ENCODE results near the gene PPP4R1.
"Not testable (repeated sequence)": the region's sequence is repeated elsewhere in the genome, so short reads cannot be mapped to it uniquely, and the experiment has no call there.

The PPP4R1 gene

DNA sequence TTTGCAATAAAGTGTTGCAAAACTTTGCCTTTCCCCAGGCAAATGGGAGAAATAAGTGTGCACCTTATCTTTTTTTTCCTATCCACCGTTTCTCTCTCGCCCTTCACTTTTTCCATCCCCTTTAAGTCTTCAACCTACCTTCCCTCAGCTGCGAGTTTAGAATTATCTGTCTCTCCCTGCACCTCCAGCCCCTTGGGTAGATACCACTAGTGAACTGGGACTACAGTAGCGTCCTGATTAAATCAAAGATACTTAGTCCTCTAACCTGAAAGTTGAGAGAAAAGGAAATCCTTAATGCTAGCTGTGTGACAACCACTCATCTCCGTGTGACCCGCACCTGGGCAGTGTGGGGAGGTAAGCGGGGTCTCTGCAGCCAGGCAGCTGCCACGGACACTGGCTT is 16.1 kb upstream of the PPP4R1 start:
- DNase-seq (ENCODE audit: low read depth): no peak

DNA sequence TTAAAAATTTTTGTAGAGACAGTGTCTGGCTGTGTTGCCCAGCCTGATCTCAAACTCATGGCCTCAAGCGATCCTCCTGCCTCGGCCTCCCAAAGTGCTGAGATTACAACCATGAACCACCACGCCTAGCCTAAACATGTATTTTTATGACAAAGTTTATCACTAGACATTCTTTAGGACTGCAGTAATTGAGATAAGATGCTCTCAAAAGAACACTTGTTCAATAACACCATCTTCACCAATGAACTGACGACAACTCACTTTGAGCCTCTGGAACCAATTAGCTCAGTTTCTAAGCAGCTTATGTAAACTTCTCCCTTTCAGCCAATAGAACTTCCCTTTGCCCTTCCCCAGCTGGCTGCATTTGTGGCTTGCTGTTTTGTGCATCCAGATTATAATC is 15.3 kb upstream of the PPP4R1 start:
- peak; percentile 83 for DNase-seq (ENCODE audit: low read depth)

DNA sequence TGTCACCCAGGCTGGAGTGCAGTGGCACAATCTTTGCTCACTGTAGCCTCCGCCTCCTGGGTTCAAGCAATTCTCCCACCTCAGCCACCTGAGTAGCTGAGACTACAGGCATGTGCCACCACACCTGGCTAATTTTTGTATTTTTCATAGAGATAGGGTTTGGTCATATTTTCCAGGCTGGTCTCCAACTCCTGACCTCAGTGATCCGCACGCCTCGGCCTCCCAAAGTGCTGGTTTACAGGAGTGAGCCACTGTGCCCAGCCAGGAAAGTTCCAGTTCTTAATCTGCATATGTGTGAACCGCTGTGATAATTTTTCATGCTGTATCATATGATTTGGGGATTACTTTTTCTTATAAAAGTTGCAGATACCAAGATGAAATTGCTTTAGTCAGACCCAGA is 14.6 kb upstream of the PPP4R1 start:
- no peak for DNase-seq (ENCODE audit: low read depth)

DNA sequence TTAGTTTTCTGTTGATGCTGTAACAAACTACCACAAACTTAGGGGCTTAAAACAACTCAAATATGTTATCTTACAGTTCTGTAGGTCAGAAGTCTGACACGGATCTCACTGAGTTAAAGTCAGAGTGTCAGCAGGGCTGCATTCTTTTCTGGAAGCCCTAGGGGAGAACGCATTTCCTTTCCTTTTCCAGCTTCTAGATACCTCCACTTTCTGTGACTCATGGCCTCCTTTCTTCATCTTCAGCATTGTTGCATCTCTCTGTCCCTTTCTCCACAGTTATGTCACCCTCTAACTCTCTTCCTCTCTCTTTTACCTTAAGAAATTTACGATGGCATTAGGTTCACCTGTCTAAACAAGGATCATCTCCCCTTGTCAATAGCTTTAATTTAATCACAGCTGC is 13.3 kb upstream of the PPP4R1 start:
- DNase-seq (ENCODE audit: low read depth): peak; percentile 69

DNA sequence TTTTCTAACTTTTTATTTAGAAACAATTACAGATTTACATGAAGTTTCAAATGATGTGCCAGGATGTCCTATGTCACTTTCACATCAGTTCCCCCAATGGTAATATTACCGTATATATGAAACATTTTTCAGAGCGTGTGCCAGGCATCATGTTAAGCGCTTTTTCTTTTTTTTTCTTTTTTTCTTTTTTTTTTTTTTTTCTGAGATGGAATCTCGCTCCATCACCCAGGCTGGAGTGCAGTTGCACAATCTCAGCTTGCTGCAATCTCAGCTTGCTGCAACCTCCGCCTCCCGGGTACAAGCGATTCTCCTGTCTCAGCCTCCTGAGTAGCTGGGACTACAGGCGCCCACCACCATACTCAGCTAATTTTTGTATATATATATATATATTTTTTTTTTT is 5.6 kb upstream of the PPP4R1 start:
- peak; percentile 69 for DNase-seq (ENCODE audit: low read depth)

DNA sequence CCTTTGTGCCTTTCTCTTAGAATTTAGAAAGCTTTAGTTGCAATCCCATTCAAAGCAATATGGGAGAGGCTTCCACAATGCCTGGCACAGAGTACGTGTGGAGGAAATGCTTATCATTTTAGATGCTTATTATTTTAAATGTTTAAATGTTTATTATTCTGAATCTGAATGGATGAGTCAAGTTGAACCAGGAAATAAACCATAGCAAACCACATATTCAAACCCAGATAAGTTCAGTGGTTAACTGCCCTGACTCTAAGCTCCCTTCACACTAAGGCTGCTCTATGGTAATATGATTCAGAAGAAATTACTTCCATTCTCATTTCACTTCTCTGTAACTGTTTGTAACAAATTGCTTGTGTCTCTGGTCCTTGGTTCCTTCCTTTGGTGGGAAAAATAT is 5.2 kb upstream of the PPP4R1 start:
- peak; percentile 94 for DNase-seq (ENCODE audit: low read depth)

DNA sequence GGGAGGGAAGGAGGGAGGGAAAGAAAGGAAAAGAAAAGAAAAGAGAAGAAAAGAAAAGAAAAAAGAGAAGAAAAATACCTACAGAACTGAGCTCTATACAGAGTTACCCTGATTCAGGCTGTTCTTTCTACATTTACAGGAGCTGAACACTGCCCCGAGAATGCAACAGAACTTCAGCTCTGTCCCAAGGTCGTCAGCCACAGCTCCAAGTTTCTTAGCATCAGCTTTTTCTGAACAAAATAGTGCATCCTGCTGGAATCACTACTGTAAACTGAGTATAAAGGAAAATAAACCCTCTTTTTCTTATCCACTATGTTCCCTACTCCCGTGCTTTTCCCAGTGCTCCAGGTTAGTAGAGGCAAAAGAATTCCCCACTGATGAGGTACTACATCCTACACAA is 4.7 kb upstream of the PPP4R1 start:
- DNase-seq (ENCODE audit: low read depth): no peak

DNA sequence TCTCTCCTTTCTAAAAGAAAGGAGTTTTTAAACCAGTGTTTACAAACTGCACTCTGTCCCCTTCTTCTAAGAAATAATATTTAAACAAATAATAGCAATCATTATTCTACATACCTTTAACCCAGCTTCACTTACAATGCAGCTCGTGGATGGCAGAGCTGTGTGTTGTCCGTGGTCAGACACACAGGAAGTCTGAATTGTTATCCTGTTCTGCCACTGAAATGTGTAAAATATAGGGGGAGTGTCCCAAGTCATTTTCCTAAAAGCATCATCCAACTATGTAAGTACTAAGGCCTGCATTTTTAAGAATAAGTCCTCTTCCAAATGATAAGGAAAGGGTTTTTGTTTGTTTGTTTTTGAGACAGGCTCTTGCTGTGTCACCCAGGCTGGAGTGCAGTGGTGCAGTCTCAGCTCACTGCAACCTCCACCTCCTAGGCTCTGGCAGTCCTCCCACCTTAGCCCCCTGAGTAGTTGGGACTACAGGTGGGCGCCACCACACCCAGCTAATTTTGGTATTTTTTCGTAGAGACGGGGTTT is 2.7 kb upstream of the PPP4R1 start:
- peak; percentile 29 for DNase-seq (ENCODE audit: low read depth)

DNA sequence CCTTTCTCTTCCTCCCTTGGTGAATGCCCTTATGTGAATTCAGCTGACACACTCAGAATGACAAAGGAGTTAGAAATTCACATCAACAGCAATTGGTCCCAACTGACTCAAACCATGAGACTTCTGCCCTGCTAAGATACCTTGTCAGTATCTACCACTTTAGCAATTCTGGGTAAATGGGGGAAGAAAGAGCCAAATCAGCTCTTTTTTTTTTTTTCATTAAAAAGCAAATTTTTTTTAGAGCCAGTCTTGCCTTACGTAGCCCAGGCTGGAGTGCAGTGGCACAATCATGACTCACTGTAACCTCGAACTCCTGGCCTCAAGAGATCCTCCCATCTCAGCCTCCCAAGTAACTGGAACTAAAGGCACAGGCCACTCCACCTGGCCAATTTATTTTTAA is 1.7 kb upstream of the PPP4R1 start:
- no peak for DNase-seq (ENCODE audit: low read depth)

DNA sequence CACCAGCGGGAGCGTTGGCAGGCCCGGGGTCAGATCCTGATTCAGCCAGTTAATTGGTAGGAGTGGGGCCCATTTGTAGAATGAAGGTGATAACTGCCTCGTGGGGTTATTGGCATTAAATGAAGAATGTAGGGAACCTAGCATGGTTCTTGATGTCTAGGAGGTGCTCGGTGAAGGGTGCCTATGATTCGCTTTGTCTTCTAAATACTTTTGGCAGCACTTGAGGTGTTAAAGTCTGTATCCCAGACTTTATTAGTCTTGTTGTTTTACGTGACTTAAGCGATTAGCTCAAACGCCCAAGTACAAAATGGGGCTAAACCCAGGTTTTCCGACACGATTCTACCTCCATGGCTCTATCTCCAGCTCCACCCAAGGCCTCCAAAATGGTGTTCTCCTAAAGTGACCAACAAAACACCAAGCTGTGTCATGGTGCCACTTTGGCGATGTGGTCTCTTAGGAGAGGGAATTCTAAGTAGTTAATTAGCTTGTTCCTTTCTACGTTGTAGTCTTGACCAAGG is 980 bp upstream of the PPP4R1 start:
- no peak for DNase-seq (ENCODE audit: low read depth)

DNA sequence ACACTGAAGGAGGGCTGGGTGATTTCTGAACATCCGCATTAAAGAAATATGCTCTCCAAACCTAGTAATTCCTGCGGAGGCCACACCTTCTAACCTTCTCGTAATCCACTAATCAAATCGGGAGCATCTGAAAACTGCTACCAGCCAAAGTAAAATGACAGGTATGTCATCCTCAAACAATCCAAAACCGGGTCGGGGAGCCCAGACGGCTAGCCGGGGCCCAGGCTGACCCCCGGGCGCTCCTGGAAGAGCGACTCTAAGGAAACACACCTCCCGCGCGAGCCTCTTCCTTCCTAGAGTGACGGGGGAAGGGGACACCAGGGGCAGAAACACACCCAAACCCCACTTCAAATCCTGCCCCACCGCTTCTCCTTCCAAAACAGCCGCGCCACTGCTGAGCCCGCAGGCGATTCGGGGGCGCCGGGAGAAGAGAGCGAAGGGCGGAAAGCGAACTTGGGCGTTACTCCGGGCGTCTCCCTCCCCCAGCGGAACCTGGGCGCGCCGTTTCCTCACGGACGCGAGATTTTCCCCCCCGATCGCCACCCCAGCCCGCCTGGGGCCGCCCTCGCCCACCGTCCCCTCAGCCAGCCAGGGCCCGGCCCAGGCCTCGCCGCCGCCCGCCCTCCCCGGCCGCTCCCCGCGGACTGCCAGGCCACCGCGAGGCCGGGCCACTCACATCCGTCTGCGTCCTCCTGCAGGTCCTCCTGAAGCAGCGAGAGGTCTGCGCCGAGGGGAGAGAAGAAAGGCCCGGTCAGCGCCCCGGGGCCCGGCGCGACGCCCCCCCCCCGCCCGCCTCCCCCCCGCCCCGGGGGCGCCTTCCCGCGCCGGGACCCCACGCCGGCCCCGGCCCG is 584 bp downstream of the PPP4R1 start:
- peak; percentile 33 for DNase-seq (ENCODE audit: low read depth)

DNA sequence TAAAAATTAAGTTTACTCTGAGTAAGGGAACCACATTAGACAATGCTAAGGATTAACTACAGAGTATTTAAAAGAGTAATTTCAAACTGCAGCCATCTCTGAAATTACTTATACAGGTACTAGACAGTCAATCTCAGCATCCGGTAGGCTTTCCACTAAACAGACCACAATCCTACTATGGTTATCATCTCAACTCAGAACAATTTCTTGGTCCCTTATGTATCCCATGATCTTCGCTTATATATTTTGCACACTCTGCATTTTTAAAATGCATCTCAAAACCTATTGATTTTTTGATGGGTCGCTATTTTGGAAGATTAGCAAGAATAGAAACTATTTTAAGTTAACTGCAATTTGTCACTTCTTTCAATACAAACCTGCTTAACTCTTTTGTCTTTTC is 1.4 kb downstream of the PPP4R1 start:
- no peak for DNase-seq (ENCODE audit: low read depth)

DNA sequence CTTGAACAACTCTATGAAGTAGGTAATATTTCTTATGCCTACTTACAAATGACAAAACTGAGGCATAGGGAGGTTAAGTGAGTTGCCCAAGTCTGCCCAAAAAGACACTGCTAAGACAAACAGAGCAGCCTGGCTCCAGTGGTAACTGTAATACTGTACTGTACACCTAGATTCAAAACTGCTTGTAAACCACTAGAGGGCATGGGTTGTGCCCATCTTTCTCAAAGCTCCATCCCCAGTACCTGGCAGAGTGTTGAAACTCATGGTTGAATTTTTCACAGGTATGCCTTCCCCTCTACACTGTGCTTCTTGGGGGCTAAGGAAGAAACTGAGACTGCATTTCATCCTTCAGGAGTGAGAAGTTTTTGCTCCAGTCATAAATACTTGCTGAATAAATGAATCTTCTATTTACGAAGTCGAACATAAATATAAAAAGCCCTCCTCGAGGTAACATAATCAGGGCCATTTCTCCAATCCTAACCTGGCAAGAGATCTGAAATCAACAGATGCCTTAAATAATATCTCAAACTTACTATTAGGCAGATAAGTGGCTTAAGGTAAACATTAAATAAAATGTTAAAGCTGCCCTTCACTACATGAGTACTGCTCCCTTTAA is 2.0 kb downstream of the PPP4R1 start:
- peak; percentile 60 for DNase-seq (ENCODE audit: low read depth)

DNA sequence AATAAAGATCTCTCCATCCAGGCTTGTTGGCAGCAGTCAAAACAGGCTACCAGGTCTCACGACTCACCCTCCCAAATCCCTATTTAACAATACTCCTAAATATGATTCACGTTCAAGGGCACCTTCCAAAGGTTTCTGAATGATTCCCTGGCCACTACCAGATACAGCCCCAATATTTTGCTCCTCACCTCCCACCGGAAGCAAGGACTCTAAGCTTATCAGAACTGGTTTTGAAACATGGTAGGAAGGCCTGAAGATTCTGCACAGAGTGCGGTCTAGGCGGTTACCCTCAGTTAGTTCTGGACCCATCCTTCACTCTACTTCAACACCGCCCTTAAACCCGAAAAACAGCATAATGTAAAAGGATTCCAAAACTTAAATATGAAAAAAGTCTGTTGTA is 5.2 kb downstream of the PPP4R1 start:
- DNase-seq (ENCODE audit: low read depth): no peak

DNA sequence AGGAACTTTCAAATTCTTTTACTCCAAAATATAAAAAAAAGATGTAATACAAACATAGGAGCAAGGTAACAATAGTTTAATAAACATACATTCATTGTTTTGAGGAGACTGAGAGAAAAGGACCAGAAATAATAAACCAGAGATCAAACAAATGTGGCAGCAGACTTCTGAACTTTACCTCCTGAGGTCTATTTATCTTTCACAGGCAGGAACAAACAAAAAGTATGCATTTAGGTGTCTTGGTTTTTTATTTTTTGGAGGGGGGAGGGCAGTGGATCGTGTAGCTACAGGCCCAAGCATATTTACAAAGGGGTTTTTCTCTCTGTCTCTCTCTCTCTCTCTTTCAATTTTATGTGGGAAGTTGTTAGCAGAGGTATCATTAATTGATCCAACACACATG is 5.6 kb downstream of the PPP4R1 start:
- DNase-seq (ENCODE audit: low read depth): no peak

DNA sequence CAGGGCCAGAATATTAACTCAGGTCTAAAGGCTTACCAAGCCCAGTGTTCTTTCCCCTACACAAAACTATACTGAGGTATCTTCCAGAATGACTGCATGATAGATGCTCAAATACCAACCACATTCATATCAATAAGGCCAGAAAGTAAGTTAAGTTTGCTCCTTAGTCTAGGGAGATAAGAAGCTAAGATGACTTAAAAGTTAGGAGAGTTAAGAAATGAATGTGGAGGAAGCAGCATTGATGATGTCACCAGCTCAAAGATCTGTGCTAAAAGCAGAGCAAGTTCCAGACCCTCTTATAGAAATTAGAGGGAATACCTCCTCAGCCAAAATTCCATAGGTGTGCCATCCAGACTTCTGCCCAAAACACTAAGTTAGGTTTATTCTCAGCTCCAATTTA is 6.1 kb downstream of the PPP4R1 start:
- peak; percentile 53 for DNase-seq (ENCODE audit: low read depth)

DNA sequence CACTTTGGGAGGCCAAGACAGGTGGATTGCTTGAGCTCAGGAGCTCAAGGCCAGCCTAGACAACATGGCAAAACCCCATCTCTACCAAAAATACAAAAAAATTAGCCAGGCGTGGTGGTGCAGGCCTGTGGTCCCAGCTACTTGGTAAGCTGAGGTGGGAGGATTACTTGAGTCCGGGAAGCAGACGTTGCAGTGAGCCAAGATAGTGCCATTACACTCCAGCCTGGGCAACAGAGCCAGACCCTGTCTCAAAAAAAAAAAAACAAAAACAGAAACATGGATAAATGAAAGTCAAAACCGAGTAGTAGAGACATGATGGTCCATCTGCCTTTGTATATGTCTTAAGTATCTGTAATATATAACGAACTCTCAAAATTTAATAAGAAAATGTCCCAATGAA is 7.2 kb downstream of the PPP4R1 start:
- DNase-seq (ENCODE audit: low read depth): not testable (repeated sequence)

DNA sequence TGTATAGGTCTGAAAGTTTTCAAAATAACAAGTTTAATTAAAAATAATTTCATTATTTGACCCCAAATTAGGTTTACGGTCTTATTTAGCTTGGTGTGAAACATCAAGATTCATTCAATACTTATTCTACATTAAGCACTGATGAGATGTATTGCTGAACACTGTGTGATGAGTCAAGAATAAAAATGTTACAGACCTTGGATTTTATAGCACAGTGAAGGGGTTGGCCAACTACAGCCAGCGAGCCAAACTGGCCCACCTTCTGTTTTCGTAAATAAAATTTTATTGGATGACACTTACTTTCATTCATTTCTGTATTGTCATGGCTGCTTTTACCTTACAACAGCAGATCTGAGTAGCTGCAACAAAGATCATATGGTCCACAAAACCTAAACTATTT is 8.3 kb downstream of the PPP4R1 start:
- no peak for DNase-seq (ENCODE audit: low read depth)

DNA sequence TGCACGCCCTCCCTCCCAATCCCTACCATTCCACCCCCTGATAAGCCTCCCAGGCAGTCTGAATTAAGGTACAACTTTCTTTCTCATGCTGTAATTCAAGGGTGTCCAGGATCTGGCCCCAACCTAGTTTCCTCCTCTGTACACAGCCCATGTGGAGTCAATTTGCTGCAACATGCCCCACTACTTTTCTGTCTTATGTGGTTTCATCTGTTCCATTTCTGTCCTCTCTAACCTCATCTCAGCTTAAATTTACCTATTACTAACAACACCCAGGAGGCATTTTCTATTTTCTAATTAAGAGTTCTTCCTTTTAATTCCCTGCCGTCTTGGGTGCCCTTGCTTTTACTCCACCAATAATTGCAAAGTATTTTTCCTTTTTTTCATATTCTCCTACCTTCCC is 10.0 kb downstream of the PPP4R1 start:
- DNase-seq (ENCODE audit: low read depth): no peak

DNA sequence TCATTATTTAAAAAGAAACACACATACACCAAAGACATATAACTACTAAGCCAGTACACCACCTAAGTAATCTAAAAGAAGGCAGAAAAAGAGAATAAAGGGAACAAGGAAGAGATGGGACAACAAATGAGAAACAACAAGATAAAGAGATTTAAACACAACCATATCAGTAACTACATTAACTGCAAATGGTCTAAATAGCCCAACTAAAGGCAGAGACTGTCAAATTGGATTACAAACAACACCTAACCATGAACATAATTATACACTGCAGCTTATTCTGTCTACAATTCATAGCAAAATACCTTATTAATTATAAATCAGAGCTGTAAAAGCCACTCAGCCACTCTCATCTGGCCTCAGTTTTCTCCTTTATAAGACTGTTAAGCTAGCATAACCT is 15.0 kb downstream of the PPP4R1 start:
- no peak for DNase-seq (ENCODE audit: low read depth)

DNA sequence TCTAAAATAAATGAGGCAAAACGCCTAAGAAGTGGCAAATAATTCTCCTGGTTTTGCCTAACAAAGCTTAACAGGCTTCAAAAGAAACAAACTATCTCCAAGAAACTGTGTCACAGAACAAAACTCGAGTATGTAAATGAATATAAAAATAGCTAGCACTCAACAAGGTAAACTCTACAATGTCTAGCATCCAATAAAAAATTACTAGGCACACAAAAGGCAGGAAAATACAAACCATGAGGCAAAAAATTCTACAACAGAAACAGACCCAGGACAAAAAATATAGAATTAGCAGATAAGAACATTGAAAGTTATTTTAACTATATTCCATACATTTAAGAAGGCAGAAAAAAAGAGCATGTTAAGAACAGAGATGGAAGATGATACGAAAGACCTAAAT is 16.8 kb downstream of the PPP4R1 start:
- DNase-seq (ENCODE audit: low read depth): no peak

DNA sequence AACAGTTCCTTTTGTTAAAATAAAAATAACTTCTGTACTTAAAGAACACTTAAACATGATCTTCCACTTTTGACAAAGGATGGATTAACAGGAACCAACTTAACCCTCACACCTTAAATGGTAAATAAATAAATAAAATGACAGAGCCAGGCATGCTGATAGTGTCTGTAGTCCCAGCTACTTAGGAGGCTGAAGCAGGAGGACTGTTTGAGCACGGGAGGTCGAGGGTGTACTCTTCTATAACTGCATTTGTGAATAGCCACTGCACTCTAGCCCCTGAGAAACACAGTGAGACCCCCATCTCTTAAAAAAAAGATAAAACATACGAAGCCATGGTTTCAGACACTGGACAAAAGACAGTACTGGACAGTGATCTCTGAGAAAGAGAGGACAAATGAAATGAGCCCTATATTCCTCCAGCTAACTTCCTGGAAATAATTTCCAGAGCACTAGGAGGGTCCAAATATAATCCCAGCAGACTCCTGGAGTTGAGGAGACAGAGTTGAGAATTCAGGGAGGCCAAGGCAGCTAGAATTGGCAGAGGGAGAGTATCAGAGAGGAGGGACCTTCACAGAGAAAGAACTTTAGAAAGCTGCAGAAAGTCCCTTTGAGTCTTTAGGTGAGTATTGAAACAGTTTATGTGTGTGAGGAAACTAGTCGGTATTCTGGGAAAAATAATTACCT is 17.4 kb downstream of the PPP4R1 start:
- DNase-seq (ENCODE audit: low read depth): no peak

DNA sequence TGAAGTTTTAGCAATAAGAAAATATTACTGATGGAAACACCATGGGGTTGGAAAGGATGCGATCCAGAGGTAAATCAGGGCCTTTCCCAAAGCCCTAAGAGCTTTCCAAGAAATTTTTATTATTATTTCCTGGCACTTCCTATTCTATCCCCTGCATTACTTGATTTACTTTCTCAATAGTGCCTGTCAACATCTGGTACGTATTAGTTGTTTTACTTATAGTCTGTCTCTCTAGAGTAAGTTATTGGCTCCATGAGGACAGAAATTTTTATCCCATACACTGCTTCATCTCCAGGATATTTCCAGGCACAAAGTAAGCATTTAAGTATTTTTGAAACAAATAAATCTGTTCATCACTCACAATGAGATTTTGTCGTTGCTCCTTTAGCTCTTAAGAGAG is 18.1 kb downstream of the PPP4R1 start:
- no peak for DNase-seq (ENCODE audit: low read depth)

Data from amniotic epithelial cell (primary cell).